HG03457 (cell line): ENCODE measurements around the gene VWA8.
"Not testable (repeated sequence)": the region's sequence is repeated elsewhere in the genome, so short reads cannot be mapped to it uniquely, and the experiment has no call there.

Source experiments
- ATAC-seq: cut with Tn5 transposase; IDR thresholded peaks from one replicate; pipeline ENCODE4 v1.9.1; 2021; ENCODE audit warnings: moderate number of reproducible peaks; ENCODE audit not compliant: unreplicated experiment

The VWA8 gene

DNA sequence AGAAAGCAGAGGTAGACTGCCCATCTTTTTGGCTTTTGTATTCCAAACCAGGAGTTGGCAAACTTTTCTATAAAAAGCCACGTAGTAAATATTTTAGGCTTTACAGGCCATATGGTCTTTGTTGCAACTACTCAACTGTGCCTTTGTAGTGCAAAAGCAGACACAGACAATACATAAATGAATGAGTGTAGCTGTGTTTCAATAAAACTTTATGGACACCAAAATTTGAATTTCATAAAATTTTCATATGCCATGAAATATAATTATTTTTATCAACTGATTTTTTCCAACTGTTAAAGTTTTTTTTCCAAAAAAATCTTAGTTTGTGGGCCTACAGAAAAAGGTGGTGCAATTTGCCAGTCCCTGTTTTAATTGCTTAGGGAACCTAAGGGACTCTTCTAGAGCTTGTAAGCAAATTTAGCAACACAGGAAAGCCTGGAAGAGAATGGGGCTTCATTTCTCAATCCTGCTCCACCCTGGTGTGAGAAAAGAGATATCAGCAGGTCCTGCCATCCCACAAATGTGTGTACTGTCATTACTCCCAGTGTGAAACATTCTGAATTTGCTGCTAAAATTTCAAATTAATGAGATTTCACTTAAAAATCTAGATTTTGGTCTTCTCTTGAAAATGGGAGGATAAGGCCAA, 309.4 kb downstream of the VWA8 start:
- no peak for ATAC-seq

DNA sequence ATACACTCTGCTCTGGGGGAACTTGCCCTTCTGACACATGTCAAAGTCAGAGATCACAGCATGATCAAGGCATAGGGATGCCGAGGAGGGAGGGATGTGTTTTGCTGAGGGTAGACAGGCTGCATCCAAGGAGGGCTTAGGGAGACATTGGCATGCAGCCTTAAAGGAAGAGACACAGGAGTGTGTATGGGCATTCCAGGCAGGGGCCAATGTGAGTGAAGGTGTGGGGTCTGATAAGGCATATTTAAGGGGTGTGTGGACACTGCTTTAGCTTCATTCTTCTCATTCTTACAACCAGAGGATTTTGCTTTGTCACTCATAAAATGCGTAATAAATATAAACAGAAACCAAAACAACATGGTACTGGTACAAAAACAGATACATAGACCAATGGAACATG, 310.2 kb downstream of the VWA8 start:
- ATAC-seq = no peak

GRCh38 chr13:41649659-41650058, 311.2 kb downstream of the VWA8 start:
- no peak for ATAC-seq

- no peak for ATAC-seq
Measured at GRCh38 chr13:41648314-41648935, 312.5 kb downstream of the VWA8 start.

GRCh38 chr13:41647699-41648313, 313.1 kb downstream of the VWA8 start:
- not testable (repeated sequence) for ATAC-seq

DNA sequence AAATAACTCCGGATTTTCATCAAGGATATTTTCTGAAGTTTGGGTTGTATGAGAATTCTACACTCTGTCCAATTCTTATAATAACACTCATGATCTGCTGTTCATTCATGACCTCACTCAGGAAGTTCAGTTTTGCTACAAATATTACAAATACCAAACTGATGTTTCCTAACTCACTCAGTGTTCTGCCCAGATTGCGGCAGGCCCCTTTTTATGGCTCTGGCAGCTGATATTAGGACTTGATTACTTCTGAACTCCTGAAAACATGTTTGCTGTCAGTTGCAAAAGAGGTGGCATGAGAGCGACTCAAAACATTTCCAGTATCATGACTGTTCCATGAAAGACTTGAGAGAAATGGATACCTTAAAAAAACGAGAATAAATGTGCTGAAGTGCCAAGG, 315.6 kb downstream of the VWA8 start:
- no peak for ATAC-seq

- no peak for ATAC-seq
Measured at GRCh38 chr13:41644742-41645141, 316.2 kb downstream of the VWA8 start.

DNA sequence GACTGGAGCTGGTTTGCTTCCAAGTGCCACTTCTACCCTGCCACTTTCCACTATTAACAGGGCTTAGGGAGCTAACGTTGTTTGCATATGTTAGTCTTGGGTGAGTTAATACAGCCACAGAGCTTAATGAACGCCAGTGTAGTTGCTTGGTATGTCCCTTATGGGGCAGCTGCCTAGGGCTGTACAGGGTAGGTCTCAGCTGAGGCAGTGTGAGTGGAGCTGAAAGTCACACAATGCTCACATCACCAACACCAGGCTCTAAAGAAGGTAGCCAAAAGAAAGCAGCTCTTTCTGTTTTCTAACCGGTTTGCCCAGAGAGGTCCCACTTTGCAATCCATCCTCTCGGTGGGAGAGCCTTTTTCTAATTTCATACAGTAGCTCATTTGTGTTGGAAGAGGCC, 317.4 kb downstream of the VWA8 start:
- ATAC-seq = no peak

DNA sequence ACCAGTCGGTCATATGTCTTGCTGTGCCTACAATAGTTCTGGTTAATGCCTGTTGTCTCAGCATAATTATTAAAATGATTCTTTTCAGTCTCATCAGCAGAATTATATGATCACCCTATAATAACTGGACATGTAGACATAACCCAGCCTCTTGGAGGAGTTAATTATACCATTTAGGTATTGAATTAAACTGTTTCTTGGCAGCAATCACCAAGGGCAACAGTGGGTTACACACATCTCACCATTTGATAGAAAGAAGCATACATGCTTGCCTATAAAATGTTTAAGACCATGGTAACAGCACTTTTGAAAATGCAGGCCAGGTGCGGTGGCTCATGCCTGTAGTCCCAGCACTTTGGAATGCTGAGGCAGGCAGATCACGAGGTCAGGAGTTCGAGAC, 318.9 kb downstream of the VWA8 start:
- ATAC-seq = no peak

DNA sequence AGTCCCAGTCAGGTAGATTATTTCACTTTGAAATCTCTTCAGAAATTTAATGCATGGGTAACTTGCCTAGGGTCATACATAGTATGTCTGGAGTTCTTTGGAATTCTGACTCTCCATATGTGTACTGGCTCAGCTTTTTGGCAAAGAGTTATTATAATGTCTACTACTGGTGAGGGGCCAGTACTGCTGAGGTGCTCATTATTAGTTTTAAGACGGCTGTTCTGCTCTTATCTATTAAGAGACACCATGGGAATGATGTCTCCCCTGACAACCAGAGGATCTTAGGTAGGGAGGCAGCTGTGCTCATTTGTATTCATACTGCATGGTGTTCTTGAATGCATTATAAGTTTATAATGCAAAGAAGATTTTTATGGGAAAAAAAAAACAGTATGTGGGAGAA, 319.5 kb downstream of the VWA8 start:
- ATAC-seq = no peak

DNA sequence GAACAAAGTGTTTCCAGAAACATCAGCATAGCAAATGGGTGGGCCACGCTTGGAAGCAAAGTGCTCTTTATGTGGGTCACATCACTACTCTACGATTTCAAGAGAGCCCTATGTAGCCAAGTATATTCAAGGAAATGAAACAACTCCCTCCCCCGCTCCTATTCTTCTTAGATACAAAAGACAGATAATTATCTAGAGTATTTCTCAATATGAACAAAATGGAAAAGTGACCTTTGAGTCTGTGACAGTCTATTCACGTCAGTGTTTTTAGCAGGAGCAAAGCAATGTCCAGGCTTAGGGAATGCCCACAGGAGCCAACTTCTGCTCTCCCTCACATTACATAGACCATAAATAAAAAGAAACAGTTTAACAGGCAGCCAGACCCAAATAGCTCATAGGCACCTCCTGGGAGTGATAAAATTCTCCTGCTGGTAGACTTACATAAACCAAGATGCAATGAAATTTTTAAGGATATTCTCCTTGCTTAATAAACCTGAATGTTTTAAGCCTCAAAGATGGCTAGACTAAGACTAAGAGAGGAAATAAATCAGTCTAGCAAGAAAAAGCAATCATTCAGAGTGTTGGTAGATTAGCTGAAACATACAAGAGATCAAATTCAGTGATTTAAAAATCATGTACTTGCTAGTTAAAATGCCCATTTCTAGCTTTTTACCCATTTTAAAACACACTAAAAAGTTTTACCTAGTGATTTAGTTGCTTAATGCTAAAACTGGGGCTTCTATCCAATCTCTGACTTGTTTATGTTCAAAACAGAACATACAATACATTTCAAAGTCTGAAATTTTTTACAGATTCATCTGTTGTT, 320.7 kb downstream of the VWA8 start:
- no peak for ATAC-seq

- no peak for ATAC-seq
Measured at GRCh38 chr13:41639237-41639904, 321.5 kb downstream of the VWA8 start.

- no peak for ATAC-seq
Measured at GRCh38 chr13:41637586-41637985, 323.3 kb downstream of the VWA8 start.

GRCh38 chr13:41637032-41637431, 323.9 kb downstream of the VWA8 start:
- ATAC-seq = not testable (repeated sequence)

DNA sequence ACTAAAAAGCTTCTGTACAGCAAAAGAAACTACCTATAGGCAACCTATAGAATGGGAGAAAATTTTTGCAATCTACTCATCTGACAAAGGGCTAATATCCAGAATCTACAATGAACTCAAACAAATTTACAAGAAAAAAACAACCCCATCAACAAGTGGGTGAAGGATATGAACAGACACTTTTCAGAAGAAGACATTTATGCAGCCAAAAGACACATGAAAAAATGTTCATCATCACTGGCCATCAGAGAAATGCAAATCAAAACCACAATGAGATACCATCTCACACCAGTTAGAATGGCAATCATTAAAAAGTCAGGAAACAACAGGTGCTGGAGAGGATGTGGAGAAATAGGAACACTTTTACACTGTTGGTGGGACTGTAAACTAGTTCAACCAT, 324.3 kb downstream of the VWA8 start:
- not testable (repeated sequence) for ATAC-seq

DNA sequence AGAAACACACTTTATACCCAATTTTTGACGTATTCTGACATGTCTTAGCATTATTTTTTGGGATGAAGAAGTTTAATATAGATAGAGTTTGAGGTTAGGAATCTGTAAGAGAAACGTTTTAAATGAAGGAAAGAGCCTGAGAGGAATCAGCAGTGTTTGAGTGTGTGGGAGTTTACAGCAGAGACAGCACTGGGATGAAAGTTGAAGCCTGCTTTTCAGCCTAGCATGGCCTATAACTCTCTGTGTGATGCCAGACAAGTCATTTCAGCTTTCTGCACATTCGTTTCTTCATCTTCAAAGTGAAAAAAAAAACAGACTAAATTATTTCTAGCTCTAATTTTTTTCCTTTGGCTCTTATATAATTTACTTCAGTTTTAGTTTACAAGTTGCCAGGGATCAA, 326.5 kb downstream of the VWA8 start:
- no peak for ATAC-seq

GRCh38 chr13:41633776-41634175, 327.1 kb downstream of the VWA8 start:
- no peak for ATAC-seq

DNA sequence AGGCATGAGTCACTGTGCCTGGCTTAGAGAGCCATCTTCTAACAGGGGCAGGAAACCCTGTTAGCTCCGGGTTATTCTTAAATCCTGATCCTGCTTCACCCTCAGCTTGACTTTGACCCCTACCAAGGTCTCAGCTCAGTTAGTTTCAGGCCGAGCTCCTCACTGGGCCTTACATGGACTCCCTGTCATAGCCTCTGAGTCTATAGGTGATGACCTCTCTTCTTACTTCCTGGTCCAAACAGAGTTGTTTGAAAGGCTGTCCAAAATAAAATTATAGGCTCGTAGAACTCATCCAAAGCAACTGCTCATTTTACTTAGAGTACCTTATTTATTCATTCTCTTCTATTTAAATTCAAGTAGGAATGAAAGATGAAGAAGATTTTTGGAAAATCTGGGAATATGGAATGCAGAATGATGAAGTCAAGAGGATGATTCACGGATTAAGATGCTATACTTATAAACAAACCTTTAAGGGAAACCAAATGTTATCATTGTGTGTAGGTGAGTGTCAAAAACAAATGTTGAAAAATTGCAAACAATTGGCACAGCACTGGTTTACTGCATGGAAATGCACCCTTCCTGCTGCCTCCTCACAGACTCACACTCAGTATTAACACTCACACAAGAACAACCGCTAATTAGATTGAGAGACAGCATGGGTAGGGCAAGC, 329.5 kb downstream of the VWA8 start:
- no peak for ATAC-seq

DNA sequence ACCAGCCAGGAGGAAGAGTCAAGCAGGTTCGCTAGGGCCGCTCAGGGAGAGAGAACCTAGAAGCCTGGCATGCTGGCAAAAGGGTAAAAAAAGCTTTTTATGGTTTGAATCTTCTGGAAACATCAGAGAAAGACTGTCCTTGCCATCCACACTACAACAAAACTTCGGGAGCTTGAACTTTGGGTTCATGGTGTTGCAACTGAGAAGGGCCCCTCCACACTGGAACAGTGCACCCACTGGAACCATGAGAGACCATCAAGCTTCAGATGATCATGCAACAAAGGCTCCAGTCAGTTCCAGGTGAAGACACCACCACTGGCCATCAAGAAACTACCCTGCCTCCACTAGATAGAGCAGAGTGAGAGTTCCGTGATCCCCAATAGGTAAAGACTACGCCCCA, 333.5 kb downstream of the VWA8 start:
- ATAC-seq = no peak

DNA sequence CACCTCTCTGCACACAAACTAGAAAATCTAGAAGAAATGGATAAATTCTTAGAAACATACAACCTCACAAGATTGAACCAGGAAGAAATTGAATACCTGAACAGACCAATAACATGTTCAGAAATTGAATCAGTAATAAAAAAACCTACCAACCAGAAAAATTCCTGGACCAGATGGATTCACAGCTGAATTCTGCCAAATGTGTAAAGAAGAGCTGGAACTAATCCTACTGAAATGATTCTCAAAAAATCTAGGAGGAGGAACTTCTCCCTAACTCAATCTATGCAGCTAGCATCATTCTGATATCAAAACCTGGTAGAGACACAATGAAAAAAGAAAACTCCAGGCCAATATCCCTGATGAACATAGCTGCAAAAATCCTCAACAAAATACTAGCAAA, 336.9 kb downstream of the VWA8 start:
- ATAC-seq = no peak
